ENCODE measurements around the gene ZNF593OS. TPM values are rescaled to one million over a fixed set of nuclear protein-coding genes. Genes with fewer than 3 reads are reported as not detected.

ZNF593OS gene
- total RNA-seq, 4 donors from 2014 or later: not detected

GRCh38 chr1:26125946-26126320, 45.7 kb downstream of the ZNF593OS start:
- Histone ChIP-seq H3K27ac (peak overlapping the region in 3 of 4 donors; percentile 1 to 66 (median 56)), H3K4me1 (peaks cover 0 to 41% (median 22%) of the 10 kb centered on the region in 4 donors), H3K27me3 (no peaks in the 10 kb centered on the region), H3K4me3 (no peak overlapping the region), H3K9me3 (no peaks in the 10 kb centered on the region), H3K36me3 (peaks cover 0 to 19% (median 0%) of the 10 kb centered on the region in 3 donors)
- WGBS, 2 donors: 54 to 67% methylated on average over 1 of the region's 1 CpG
- DNase-seq (ENCODE audit: low spot score in 2 of 2): no peak
- TF ChIP-seq POLR2A (IDR thresholded peaks at IDR 0.05) (no peak), EP300 (IDR thresholded peaks at IDR 0.05) (no peak)
- TF ChIP-seq, protein P1, sequence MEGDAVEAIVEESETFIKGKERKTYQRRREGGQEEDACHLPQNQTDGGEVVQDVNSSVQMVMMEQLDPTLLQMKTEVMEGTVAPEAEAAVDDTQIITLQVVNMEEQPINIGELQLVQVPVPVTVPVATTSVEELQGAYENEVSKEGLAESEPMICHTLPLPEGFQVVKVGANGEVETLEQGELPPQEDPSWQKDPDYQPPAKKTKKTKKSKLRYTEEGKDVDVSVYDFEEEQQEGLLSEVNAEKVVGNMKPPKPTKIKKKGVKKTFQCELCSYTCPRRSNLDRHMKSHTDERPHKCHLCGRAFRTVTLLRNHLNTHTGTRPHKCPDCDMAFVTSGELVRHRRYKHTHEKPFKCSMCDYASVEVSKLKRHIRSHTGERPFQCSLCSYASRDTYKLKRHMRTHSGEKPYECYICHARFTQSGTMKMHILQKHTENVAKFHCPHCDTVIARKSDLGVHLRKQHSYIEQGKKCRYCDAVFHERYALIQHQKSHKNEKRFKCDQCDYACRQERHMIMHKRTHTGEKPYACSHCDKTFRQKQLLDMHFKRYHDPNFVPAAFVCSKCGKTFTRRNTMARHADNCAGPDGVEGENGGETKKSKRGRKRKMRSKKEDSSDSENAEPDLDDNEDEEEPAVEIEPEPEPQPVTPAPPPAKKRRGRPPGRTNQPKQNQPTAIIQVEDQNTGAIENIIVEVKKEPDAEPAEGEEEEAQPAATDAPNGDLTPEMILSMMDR (IDR thresholded peaks at IDR 0.05): no peak

GRCh38 chr1:26125382-26125781, 46.2 kb downstream of the ZNF593OS start:
- no peak for TF ChIP-seq POLR2A (IDR thresholded peaks at IDR 0.05)
- TF ChIP-seq, protein P1 (IDR thresholded peaks at IDR 0.05): no peak
- no peak for TF ChIP-seq EP300 (IDR thresholded peaks at IDR 0.05)
- no peak for DNase-seq (ENCODE audit: low spot score in 2 of 2)
- H3K36me3 ChIP-seq: peaks cover 0 to 21% (median 0%) of the 10 kb centered on the region in 3 donors
- peaks cover 0 to 41% (median 22%) of the 10 kb centered on the region in 4 donors for H3K4me1 ChIP-seq
- peak overlapping the region in 2 of 4 donors; percentile 37 to 66 for H3K27ac ChIP-seq
- H3K4me3 ChIP-seq: no peak overlapping the region
- H3K9me3 ChIP-seq: no peaks in the 10 kb centered on the region
- no peaks in the 10 kb centered on the region for H3K27me3 ChIP-seq

DNA sequence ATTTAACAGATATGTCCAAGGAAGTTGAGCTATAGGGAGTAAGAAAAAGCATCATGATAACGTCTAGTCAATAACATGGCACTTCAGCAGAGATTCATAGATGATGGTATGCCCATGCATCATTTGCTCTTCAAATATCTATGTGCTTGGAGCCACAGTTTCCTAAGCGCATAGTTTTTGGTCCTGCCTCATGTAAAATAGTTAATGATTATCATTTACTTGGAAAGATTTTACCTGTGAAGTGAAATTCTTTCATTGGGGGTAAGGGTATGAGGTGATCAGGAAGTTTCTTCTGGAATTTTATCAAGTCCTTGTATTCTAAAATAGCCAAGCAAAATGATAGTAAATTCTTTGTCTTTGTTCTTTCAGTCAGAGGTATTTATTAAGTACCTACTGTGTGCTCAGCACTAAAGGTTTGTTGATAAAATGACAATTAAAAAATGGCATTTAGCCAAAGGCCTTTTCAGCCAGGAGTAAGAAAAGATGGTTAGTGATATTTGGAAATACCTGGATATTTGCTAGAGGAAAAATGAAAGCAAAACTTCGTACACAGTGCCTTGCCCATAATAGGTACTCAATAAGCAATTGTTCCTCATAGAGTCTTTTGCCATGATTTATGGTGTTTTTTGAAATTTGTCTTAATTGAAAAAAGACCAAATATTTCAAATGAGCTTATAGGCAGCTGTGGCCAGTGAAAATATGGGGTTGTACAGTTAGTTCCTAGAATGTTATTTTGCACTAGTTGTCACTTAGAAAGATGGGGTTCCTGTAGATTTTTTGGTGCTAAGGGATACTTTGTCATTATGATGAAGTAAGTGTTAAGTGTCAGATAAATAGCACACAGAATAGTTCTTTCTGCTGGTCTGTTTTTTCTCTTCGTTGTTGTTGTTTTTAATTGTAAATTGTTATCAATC, 47.0 kb downstream of the ZNF593OS start:
- Histone ChIP-seq H3K9me3 (no peaks in the 10 kb centered on the region), H3K27ac (peak overlapping the region in 2 of 4 donors; percentile 11 to 37), H3K4me1 (peaks cover 0 to 41% (median 22%) of the 10 kb centered on the region in 4 donors), H3K4me3 (no peak overlapping the region), H3K27me3 (no peaks in the 10 kb centered on the region), H3K36me3 (peaks cover 0 to 27% (median 0%) of the 10 kb centered on the region in 3 donors)
- TF ChIP-seq EP300 (IDR thresholded peaks at IDR 0.05): no peak
- TF ChIP-seq POLR2A (IDR thresholded peaks at IDR 0.05): no peak
- TF ChIP-seq, protein P1 (IDR thresholded peaks at IDR 0.05): no peak
- no peak for DNase-seq (ENCODE audit: low spot score in 2 of 2)
- 68 to 76% methylated on average over 4 of the region's 4 CpGs for WGBS, 2 donors

DNA sequence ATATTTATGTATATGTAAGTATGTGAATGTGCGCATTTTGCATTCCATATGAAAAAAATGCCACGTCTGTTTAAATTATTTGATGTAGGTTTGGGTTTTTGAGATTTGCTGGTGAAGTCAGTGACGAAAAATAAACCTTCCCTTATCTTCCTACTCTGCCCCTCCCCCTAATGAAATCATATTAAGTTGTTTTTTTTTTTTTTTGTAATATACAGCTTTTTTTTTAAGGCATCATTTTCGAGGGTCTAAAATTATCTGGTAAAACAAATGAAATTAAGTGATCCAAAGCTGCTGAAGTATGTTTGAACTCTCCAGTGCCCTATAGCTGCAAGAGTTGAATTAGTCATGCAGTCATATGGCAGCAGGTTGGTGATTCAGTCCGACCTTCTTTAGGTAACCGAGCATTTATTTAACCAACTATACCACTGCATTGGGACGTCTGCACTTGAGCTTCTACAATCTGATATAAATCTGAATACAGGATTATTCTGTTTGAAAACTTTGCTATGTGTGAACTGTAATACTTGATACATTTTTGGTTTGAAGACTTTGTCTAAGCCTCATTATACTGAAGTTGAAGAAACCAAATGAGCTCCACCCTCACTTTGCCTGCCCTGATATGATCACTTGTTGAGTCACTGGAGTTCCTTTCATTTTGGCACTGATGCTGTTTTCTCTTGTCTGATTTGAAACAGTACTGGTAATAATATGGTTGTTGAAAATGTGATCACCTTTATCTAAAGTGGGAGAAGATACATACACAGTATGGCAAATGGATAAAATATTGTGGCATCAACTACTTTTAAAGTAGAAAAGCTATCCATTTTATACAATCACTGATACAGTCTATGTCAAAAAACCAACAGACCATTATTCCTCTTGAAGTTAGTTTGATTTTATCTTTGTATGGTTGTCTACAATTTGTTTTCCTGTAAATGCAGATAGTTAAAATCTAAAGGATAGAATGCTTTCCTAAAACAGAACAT, 48.4 kb downstream of the ZNF593OS start:
- Histone ChIP-seq H3K9me3 (no peaks in the 10 kb centered on the region), H3K4me3 (no peak overlapping the region), H3K27ac (peak overlapping the region in 1 of 4 donors; percentile 33), H3K36me3 (peaks cover 0 to 41% (median 4%) of the 10 kb centered on the region in 3 donors), H3K4me1 (peaks cover 0 to 41% (median 21%) of the 10 kb centered on the region in 4 donors), H3K27me3 (no peaks in the 10 kb centered on the region)
- TF ChIP-seq EP300 (IDR thresholded peaks at IDR 0.05) (no peak), POLR2A (IDR thresholded peaks at IDR 0.05) (no peak)
- TF ChIP-seq, protein P1 (IDR thresholded peaks at IDR 0.05): no peak
- WGBS, 2 donors: 86 to 91% methylated on average over 7 of the region's 7 CpGs
- no peak for DNase-seq (ENCODE audit: low spot score in 2 of 2)

Data from tibial nerve (tissue), 4 donors.